CD4-positive, alpha-beta T cell treated with Interleukin-15 for 1 hour (primary cell): ENCODE measurements around the gene MAPK12.
"Not testable (repeated sequence)": the region's sequence is repeated elsewhere in the genome, so short reads cannot be mapped to it uniquely, and the experiment has no call there.

Experiments
- DNase-seq: peaks from one replicate; pipeline ENCODE4 v3.0.0-alpha.2; 2020

MAPK12 gene

DNA sequence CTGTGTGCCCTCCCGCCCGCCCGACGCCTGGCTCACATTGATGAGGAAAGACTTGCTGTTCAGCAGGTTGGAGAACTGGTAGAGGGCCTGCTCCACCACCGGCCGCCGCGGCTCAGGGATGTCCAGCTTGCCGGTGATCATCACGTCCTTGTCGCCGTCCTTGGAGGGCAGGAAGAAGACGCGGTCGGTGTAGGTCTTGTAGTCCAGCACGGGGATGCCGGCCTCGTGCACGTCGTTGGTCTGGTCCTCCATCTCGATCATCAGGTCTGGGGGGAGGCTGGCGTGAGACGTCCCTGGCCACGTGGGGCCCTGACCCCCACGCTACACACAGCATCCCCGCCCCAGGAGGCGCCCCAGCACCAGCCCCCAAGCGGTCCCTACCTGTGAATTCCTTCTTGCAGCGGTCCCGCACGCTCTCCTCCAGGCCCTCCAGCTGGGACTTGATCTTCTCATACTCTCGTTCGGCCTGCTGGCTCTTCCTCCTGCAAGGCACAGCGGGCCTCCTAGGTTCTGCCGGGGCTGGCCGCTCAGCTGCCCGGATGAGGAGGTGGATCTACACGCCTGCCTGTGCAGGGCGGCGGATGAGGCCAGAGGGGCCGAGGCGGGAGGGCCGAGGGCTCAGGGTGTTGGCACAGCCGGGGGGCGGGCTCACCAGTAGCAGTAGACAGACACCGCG, 19.4 kb upstream of the MAPK12 start:
- DNase-seq = no peak

DNA sequence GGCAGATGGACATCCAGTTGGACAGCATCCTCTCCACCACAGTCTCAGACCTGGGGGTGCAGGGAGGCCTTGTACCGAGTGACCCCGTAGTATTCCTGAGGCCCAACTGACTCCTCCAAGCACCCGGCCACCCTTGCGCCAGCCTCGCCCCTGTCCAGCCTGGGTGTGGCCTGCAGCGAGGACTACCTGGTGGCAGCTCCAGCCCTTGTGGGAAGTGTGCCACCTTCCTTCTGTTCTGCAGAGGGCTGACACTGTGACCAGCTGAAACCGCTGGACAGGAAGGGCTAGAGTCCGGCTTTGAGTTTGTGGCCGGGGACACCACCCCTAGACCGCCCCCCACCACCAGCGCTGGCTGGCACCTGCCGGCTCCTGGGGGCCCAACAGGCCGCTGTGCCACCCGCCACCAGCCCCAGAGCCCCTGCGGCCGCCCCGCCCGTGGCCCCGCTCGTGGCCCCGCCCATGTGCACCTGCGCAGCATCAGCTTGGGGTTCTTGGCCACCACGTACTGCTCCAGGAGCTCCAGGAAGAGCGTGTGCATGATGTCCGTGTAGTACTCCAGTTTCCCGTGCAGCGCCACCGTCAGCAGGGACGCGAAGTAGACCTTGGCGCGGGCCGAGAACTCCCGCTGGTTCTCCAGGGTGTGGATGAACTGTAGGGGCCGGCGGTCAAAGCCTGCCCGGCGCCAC, 18.7 kb upstream of the MAPK12 start:
- no peak for DNase-seq

DNA sequence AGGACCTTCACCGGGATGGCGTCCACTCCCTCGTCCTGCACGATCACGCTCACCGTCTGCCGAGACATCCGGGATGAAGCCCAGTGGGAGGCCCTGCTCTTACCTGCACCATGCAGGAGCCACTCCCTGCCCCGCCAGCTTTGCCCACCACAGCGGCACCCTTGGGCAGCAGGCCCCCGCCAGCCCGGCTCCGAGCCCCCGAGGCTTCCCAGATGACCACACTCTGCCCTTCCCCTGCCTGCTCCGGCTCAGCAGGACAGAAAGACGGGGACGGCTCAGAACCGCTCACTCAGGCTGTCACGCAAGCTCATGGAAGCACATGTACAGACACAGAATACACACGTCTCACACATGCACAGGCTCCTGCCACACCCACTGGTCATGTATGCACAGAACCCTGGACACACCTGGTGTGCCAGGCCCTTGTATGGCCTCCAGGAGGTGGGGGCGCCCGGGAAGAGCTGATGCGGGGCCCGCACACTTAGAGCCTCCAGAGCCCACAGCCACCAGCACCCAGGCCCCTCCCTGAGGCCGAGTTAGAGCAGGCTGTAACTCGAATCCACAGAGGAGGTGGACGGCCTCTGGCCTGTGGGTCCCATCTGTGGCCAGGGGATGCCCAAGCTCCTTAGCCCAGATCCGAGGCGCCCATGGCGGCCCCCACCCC, 17.6 kb upstream of the MAPK12 start:
- no peak for DNase-seq

DNA sequence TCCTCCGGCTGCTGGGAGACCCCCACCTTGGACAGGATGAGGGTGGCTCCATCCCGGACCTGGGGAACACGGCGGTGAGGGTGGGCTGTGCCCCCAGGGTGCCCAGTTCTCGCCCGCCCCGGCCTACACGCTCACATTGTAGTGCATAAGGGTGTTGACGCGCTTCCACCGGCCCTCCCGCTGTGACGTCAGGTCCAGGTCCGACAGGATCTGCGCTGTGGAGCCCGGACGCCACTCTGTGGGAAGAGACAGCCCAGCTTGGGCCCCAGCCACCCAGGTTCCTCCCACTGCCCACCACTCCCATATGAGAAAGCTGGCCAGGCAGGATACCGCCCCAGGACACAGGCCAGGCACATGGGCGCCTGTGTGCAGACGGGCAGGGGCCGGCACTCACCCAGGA, 17.0 kb upstream of the MAPK12 start:
- DNase-seq = no peak

- no peak for DNase-seq
Measured at GRCh38 chr22:50277761-50278160, 16.3 kb upstream of the MAPK12 start.

- DNase-seq = peak; percentile 41
Measured at GRCh38 chr22:50276143-50276542, 14.7 kb upstream of the MAPK12 start.

DNA sequence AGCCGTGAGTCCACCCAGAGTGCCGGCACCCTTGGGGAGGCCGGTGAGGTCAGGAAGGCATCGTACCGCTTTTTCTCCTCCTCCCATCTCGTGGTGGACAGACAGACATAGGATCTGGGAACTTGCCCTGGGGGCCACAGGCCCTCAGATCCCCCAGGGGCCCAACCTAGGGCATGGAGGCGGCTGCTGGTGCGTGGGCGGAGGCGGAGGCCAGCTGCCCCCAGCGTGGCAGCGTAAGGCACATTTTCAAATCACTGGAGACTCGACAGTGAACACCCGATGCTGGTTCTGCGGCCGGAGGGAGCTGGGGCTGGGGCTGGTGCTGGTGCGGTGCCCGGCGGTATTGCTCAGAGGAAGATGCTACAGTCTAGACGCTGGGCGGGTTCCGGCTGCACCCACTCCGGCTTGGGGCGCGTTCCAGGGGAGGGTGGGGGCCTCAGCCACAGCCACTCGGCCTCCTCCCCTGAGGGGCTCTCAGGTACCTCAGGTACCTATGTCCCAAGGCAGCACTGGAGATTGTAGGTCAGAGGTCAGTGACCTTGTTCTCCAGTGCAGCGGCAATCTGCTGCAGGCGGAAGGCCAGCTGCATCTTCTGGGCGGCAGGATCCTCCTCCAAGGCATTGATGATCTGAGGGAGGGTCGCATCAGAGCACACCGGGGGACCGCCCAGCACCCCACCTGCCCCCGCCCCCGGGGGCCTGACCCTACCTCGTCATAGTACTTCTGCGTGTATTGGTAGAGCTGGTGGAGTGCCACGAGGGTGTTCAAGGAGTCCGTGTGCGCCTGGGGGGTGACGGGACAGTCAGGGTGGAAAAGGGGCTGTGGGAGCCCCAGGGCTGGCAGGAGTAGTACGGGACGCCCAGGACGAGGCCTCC, 13.9 kb upstream of the MAPK12 start:
- DNase-seq = no peak

DNA sequence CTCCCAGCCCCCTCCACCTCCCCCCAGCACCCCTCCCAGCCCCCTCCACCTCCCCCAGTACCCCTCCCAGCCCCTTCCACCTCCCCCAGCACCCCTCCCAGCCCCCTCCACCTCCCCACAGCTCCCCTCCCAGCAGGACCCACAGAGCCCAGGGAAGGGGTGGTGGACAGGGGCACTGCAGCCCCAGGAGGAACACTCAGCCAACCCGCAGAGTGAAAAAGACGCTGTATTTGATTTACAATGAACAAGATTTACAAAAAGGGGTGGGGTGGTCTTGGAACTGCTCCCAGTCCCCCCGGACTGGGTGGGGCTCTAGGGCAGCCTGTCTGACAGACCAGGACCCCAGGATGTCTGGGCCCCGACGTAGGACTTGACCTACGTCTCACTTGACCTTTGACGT, 13.3 kb upstream of the MAPK12 start:
- no peak for DNase-seq

DNA sequence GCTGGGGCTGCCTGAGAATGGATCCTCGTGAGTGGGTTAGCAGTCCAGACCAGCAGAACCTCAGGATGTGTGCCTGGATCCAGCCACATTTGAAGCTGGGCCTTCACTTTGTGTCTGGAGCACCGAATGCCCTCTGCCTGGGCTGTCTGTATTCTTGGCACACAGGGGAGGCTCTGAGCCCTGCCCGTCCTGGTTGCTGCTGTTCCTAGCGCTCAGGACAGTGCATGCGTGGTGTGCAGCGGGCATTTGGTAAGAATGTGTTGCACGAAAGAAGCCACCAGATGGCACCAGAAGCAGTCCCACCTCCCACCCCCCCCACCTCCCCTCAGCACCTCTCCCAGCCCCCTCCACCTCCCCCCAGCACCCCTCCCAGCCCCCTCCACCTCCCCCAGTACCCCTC, 12.8 kb upstream of the MAPK12 start:
- peak; percentile 46 for DNase-seq

DNA sequence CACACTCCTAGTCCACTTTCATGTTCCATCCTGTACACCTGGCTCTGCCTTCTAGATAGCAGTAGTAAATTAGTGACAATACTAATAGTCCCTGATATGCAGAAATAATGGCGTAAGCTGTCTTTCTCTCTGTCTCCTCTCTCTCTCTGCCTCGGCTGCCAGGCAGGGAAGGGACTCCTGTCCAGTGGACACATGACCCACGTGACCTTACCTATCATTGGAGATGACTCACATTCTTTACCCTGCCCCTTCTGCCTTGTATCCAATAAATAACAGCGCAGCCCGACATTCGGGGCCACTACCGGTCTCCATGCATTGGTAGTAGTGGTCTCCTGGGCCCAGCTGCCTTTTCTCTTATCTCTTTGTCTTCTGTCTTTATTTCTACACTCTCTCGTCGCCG, 12.3 kb upstream of the MAPK12 start:
- not testable (repeated sequence) for DNase-seq

DNA sequence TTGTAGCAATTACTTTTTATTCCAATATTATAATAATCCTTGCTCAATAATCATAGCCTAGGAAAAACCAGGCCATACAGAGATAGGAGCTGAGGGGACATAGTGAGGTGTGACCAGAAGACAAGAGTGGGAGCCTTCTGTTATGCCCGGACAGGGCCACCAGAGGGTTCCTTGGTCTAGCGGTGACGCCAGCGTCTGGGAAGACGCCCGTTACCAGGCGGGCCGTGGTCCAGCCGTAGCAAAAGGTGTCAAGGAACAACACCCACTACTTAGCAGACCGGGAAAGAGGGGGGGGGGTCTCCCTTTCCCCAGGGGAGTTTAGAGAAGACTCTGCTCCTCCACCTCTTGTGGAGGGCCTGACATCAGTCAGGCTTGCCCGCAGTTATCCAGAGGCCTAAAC, 11.9 kb upstream of the MAPK12 start:
- not testable (repeated sequence) for DNase-seq

- no peak for DNase-seq
Measured at GRCh38 chr22:50272044-50272802, 10.7 kb upstream of the MAPK12 start.

DNA sequence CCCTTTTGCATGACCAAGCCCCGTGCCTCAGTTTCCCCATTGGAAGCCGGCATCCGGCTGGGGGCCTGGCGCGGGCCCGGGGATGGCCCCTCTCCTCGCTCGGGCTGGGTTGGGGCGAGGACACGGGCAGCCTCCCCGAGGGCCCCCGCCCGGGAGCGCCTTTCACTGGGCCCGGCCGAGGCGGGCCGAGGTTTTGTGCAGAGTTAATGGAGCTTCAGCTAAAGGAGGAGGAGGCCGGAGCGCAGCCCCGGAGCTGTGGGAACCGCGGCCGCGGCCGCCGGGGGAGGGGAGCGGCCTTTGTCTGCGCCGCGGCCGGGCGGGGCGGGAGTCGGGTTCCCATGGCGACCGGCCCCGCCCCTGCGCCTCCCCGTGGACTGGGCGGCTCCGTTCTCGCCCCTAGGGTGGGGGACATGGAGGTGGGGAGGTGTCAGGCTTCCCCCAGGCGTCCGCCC, 10.1 kb upstream of the MAPK12 start:
- DNase-seq = peak; percentile 60

DNA sequence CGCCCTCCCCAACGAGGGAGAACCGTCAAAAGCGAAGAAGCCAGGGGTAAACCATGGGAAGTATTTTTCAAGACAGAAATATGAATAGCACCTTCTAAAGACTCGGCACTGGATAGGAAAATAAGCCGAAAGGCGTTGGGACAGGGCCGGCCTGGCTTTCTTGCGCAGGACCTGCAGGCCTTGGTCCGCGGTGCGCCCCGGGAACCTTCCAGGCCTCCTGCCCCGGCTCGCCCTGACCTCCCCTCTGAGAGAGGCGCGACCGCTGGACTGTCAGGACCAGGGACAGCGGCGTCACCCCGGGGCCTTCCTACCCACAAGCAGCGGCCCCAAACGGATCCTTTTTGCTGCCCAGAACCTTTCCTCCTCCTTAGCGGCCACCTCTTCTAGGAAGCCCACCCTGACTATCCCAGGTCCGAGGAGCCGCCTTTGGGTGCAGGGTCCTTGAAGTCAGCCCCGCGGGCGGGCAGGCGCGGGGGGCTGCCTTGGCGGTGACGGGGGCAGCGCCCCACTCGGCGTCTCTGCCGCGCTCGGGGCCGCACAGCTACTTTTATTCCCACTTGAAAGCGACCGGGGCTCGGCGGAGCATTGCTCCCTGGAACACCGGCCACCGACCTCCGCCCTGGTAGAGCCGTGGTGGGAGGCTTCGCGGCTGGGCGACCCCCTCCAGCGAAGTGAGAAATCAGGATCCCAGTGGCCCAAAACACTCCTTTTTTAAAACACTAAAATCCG, 9.3 kb upstream of the MAPK12 start:
- peak; percentile 62 for DNase-seq

GRCh38 chr22:50269970-50270665, 8.6 kb upstream of the MAPK12 start, which contains the start of gene MAPK11:
Gene MAPK11, minus strand, starts transcription at chr22:50270380. Its CDS starts 88 bp downstream, at chr22:50270292.
- DNase-seq = peak; percentile 80

- DNase-seq = no peak
Measured at GRCh38 chr22:50269573-50269969, 8.1 kb upstream of the MAPK12 start.

- DNase-seq = no peak
Measured at GRCh38 chr22:50268655-50269113, 7.2 kb upstream of the MAPK12 start.

DNA sequence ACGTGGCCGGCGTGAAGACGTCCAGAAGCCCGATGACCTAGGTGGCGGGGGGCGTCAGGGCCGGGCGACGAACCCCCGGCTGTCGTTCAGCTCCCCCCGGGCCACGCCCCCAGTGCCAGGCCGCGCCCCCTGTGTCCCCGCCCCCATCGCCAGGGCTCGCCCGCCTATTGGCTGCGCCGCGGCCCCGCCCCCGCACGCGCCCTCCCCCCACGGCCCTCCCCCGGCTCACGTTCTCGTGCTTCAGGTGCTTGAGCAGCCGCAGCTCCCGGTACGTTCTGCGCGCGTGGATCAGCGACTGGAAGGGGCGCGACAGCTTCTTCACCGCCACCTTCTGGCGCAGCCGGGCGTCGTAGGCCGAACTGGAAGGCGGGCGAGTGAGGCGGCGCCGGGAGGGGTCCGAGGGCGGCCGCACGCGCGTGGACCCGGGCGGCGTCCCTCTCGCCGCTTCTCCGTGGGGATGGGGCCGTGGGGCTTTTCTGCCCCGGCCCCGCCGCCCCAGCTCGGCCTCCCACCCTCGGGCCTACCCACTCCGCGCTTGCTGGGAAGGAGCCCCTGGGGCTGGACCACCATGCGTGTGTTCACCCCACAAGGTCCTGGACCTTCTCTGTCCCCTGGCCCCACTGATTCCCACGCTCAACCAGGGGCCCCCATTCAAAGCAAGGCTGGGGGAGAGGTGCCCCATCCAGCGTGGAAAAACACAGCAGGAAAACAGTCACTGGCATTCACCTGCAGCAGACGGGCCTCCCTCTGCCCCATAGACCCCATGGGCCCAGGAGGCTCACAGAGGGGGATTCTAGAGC, 6.3 kb upstream of the MAPK12 start:
- peak; percentile 56 for DNase-seq

- no peak for DNase-seq
Measured at GRCh38 chr22:50266994-50267393, 5.5 kb upstream of the MAPK12 start.
